ENCODE results near the gene SULT2B1.

SULT2B1 gene

DNA sequence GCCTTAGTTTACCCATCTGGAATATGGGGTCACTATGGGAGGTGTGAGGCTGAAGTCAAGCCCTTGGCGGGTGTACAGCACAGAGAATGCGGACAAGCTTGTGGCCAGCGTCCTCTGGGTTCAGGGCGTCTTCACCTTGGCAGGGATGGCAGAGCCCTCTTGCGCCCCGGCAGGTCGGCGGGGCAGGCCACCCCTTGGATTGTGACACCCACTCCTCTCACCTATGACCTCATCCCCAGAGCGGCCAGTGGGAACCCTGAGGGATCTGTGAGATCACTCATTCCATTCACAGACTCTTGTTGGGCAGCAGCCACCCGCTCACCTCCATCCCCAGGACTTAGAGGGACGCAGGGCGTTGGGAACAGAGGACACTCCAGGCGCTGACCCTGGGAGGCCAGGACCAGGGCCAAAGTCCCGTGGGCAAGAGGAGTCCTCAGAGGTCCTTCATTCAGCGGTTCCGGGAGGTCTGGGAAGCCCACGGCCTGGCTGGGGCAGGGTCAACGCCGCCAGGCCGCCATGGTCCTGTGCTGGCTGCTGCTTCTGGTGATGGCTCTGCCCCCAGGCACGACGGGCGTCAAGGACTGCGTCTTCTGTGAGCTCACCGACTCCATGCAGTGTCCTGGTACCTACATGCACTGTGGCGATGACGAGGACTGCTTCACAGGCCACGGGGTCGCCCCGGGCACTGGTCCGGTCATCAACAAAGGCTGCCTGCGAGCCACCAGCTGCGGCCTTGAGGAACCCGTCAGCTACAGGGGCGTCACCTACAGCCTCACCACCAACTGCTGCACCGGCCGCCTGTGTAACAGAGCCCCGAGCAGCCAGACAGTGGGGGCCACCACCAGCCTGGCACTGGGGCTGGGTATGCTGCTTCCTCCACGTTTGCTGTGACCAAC, 54.7 kb downstream of the SULT2B1 start, which contains the start of gene SPACA4:
TSS of gene SPACA4 (plus strand) at position 280 of the 896 bp plus-strand sequence. CDS start at position 517, 237 bp downstream.
- H3K4me2 ChIP-seq (ENCODE audit: low read length, poor library complexity, severe bottlenecking): no peak within 1 kb of the TSS
- H3K27ac ChIP-seq (ENCODE audit: low read length, poor library complexity, severe bottlenecking): no peak within 1 kb of the TSS
- H3K23ac ChIP-seq (ENCODE audit: low read length in 2 of 2): no peak within 1 kb of the TSS
- WGBS: 94% methylated on average over 39 of the region's 39 CpGs
- no peak within 1 kb of the TSS for H3K14ac ChIP-seq (ENCODE audit: low read length in 2 of 2)
- no peak within 1 kb of the TSS for H2BK15ac ChIP-seq (ENCODE audit: low read depth, poor library complexity, severe bottlenecking)
- H4K91ac ChIP-seq (ENCODE audit: low read length): no peak within 1 kb of the TSS
- H3K79me1 ChIP-seq (replicated peaks; ENCODE audit: low read length, poor library complexity, severe bottlenecking): no peaks in the 10 kb centered on the region
- peaks cover 0 to 6% of the 10 kb centered on the region in 2 experiments for H3K36me3 ChIP-seq (ENCODE audit: control insufficient read depth in 1 of 2, insufficient read depth in 2 of 2, low read depth in 1 of 2, low read length in 2 of 2)
- no peak within 1 kb of the TSS for H3K9ac ChIP-seq (ENCODE audit: low read length)
- no peak within 1 kb of the TSS for H2BK5ac ChIP-seq (ENCODE audit: low read depth, low read length, poor library complexity, severe bottlenecking)
- peak within 1 kb of the TSS; percentile 61 for H4K8ac ChIP-seq (ENCODE audit: low read length)
- H3K27me3 ChIP-seq (ENCODE audit: control insufficient read depth in 1 of 2, insufficient read depth in 1 of 2, low read length in 2 of 2): no peaks in the 10 kb centered on the region
- H3K18ac ChIP-seq (ENCODE audit: low read depth in 1 of 2, low read length in 2 of 2): no peak within 1 kb of the TSS
- no peak within 1 kb of the TSS for H3K4me3 ChIP-seq (ENCODE audit: insufficient read depth in 1 of 2, low read depth in 1 of 2, low read length in 2 of 2)
- no peak within 1 kb of the TSS for H2AK5ac ChIP-seq (ENCODE audit: low read length, severe bottlenecking)
- no peak for DNase-seq
- H3K4ac ChIP-seq (ENCODE audit: low read depth in 1 of 2, low read length in 2 of 2): no peak within 1 kb of the TSS
- H2AFZ ChIP-seq (ENCODE audit: low read depth, low read length): no peak within 1 kb of the TSS
- no peak within 1 kb of the TSS for H2BK120ac ChIP-seq (ENCODE audit: low read depth, low read length)
- H3K9me3 ChIP-seq (ENCODE audit: control insufficient read depth, low read length): no peaks in the 10 kb centered on the region
- no peak within 1 kb of the TSS for H2BK12ac ChIP-seq (ENCODE audit: low read length in 2 of 2)
- H3K4me1 ChIP-seq (ENCODE audit: control insufficient read depth, insufficient read depth, low read depth, low read length): no peaks in the 10 kb centered on the region

GRCh38 chr19:48607359-48607755, 55.4 kb downstream of the SULT2B1 start:
- Histone ChIP-seq H3K23ac (ENCODE audit: low read length in 2 of 2) (no peak overlapping the region), H3K9me3 (ENCODE audit: control insufficient read depth, low read length) (no peaks in the 10 kb centered on the region), H2AFZ (ENCODE audit: low read depth, low read length) (no peak overlapping the region), H3K4me1 (ENCODE audit: control insufficient read depth, insufficient read depth, low read depth, low read length) (no peaks in the 10 kb centered on the region), H3K14ac (ENCODE audit: low read length in 2 of 2) (no peak overlapping the region), H3K36me3 (ENCODE audit: control insufficient read depth in 1 of 2, insufficient read depth in 2 of 2, low read depth in 1 of 2, low read length in 2 of 2) (peaks cover 0 to 10% of the 10 kb centered on the region in 2 experiments), H3K27me3 (ENCODE audit: control insufficient read depth in 1 of 2, insufficient read depth in 1 of 2, low read length in 2 of 2) (no peaks in the 10 kb centered on the region), H2BK15ac (ENCODE audit: low read depth, poor library complexity, severe bottlenecking) (no peak overlapping the region), H3K4me2 (ENCODE audit: low read length, poor library complexity, severe bottlenecking) (no peak overlapping the region), H3K4me3 (ENCODE audit: insufficient read depth in 1 of 2, low read depth in 1 of 2, low read length in 2 of 2) (no peak overlapping the region), H2BK12ac (ENCODE audit: low read length in 2 of 2) (no peak overlapping the region), H2BK120ac (ENCODE audit: low read depth, low read length) (no peak overlapping the region), H2BK5ac (ENCODE audit: low read depth, low read length, poor library complexity, severe bottlenecking) (no peak overlapping the region), H4K8ac (ENCODE audit: low read length) (peak overlapping the region; percentile 61), H4K91ac (ENCODE audit: low read length) (no peak overlapping the region), H3K4ac (ENCODE audit: low read depth in 1 of 2, low read length in 2 of 2) (no peak overlapping the region), H2AK5ac (ENCODE audit: low read length, severe bottlenecking) (no peak overlapping the region), H3K9ac (ENCODE audit: low read length) (no peak overlapping the region), H3K18ac (ENCODE audit: low read depth in 1 of 2, low read length in 2 of 2) (no peak overlapping the region), H3K79me1 (replicated peaks; ENCODE audit: low read length, poor library complexity, severe bottlenecking) (no peaks in the 10 kb centered on the region), H3K27ac (ENCODE audit: low read length, poor library complexity, severe bottlenecking) (no peak overlapping the region)
- DNase-seq: no peak
- WGBS: 97% methylated on average over 6 of the region's 7 CpGs

DNA sequence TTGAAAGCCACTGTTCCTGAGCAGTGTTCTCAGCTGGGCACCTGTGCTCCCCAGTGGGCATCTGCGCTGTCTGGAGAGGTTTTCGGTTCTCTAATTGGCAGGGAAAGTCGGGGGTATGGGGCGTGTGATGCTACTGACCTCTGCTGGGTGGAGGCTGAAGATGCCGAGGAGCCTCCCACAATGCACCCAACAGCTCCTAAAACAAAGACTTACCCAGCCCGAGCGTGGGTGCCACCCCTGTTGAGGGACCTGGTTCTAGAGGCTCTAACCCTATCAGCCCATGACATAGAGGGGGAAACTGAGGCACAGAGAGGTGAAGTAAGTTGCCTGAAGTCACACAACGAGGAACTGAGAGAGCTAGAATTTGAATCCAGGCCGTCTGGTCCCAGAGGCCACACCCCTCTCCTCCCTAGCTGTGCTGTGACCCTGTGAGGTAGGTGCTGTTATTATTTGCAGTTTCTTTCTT, 56.9 kb downstream of the SULT2B1 start:
- Histone ChIP-seq H3K27ac (ENCODE audit: low read length, poor library complexity, severe bottlenecking) (no peak overlapping the region), H3K23ac (ENCODE audit: low read length in 2 of 2) (no peak overlapping the region), H4K8ac (ENCODE audit: low read length) (peak overlapping the region; percentile 85), H3K27me3 (ENCODE audit: control insufficient read depth in 1 of 2, insufficient read depth in 1 of 2, low read length in 2 of 2) (no peaks in the 10 kb centered on the region), H3K18ac (ENCODE audit: low read depth in 1 of 2, low read length in 2 of 2) (no peak overlapping the region), H3K36me3 (ENCODE audit: control insufficient read depth in 1 of 2, insufficient read depth in 2 of 2, low read depth in 1 of 2, low read length in 2 of 2) (peaks cover 0 to 18% of the 10 kb centered on the region in 2 experiments), H2BK120ac (ENCODE audit: low read depth, low read length) (no peak overlapping the region), H3K9me3 (ENCODE audit: control insufficient read depth, low read length) (no peaks in the 10 kb centered on the region), H4K91ac (ENCODE audit: low read length) (no peak overlapping the region), H2BK5ac (ENCODE audit: low read depth, low read length, poor library complexity, severe bottlenecking) (no peak overlapping the region), H2AK5ac (ENCODE audit: low read length, severe bottlenecking) (no peak overlapping the region), H3K9ac (ENCODE audit: low read length) (peak overlapping the region; percentile 60), H3K4me3 (ENCODE audit: insufficient read depth in 1 of 2, low read depth in 1 of 2, low read length in 2 of 2) (peak overlapping the region in 1 of 2 experiments; percentile 22), H3K79me1 (replicated peaks; ENCODE audit: low read length, poor library complexity, severe bottlenecking) (no peaks in the 10 kb centered on the region), H2AFZ (ENCODE audit: low read depth, low read length) (no peak overlapping the region), H3K14ac (ENCODE audit: low read length in 2 of 2) (no peak overlapping the region), H3K4me1 (ENCODE audit: control insufficient read depth, insufficient read depth, low read depth, low read length) (no peaks in the 10 kb centered on the region), H3K4me2 (ENCODE audit: low read length, poor library complexity, severe bottlenecking) (peak overlapping the region; percentile 5), H2BK15ac (ENCODE audit: low read depth, poor library complexity, severe bottlenecking) (peak overlapping the region; percentile 3), H2BK12ac (ENCODE audit: low read length in 2 of 2) (no peak overlapping the region), H3K4ac (ENCODE audit: low read depth in 1 of 2, low read length in 2 of 2) (no peak overlapping the region)
- DNase-seq: no peak
- 50% methylated on average over 5 of the region's 9 CpGs for WGBS

DNA sequence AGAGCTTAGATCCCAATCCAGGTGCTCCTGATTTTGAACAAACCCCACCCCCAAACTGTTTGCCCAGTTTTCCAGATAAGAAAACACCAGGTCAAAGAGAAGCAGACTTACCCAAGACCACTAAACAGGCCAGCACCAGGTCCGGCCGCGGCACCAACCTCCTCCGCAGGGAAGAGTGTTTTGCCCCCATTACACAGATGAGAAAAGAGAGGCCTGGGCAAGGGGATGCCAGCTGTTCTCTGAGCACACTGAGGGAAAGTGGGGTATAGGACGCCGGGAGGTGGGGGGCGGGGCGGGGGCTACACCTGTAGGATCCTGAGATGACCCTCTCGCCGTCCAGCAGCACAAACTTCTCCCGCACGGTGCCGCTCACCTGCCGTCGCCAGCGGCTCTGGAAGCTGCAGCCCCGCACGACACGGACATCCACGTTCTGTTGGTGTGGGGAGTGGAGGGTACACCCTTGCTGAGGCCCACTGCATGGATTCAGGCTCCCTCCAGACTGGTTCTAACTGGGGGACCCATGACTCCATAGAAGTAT, 57.7 kb downstream of the SULT2B1 start:
- H2BK120ac ChIP-seq (ENCODE audit: low read depth, low read length): no peak overlapping the region
- H3K4me3 ChIP-seq (ENCODE audit: insufficient read depth in 1 of 2, low read depth in 1 of 2, low read length in 2 of 2): no peak overlapping the region
- no peak overlapping the region for H3K4me2 ChIP-seq (ENCODE audit: low read length, poor library complexity, severe bottlenecking)
- peaks cover 0 to 26% of the 10 kb centered on the region in 2 experiments for H3K36me3 ChIP-seq (ENCODE audit: control insufficient read depth in 1 of 2, insufficient read depth in 2 of 2, low read depth in 1 of 2, low read length in 2 of 2)
- H2BK15ac ChIP-seq (ENCODE audit: low read depth, poor library complexity, severe bottlenecking): no peak overlapping the region
- H3K4ac ChIP-seq (ENCODE audit: low read depth in 1 of 2, low read length in 2 of 2): no peak overlapping the region
- H3K27me3 ChIP-seq (ENCODE audit: control insufficient read depth in 1 of 2, insufficient read depth in 1 of 2, low read length in 2 of 2): no peaks in the 10 kb centered on the region
- no peak overlapping the region for H3K18ac ChIP-seq (ENCODE audit: low read depth in 1 of 2, low read length in 2 of 2)
- WGBS: 96% methylated on average over 20 of the region's 20 CpGs
- H2BK12ac ChIP-seq (ENCODE audit: low read length in 2 of 2): no peak overlapping the region
- peaks cover 6% of the 10 kb centered on the region for H3K4me1 ChIP-seq (ENCODE audit: control insufficient read depth, insufficient read depth, low read depth, low read length)
- no peak overlapping the region for H3K14ac ChIP-seq (ENCODE audit: low read length in 2 of 2)
- no peak overlapping the region for H2AFZ ChIP-seq (ENCODE audit: low read depth, low read length)
- H4K8ac ChIP-seq (ENCODE audit: low read length): no peak overlapping the region
- H3K27ac ChIP-seq (ENCODE audit: low read length, poor library complexity, severe bottlenecking): no peak overlapping the region
- H2AK5ac ChIP-seq (ENCODE audit: low read length, severe bottlenecking): no peak overlapping the region
- no peaks in the 10 kb centered on the region for H3K9me3 ChIP-seq (ENCODE audit: control insufficient read depth, low read length)
- DNase-seq: no peak
- H2BK5ac ChIP-seq (ENCODE audit: low read depth, low read length, poor library complexity, severe bottlenecking): no peak overlapping the region
- no peak overlapping the region for H3K9ac ChIP-seq (ENCODE audit: low read length)
- no peak overlapping the region for H4K91ac ChIP-seq (ENCODE audit: low read length)
- no peak overlapping the region for H3K23ac ChIP-seq (ENCODE audit: low read length in 2 of 2)
- no peaks in the 10 kb centered on the region for H3K79me1 ChIP-seq (replicated peaks; ENCODE audit: low read length, poor library complexity, severe bottlenecking)
